ENCODE data around the gene TMEM95. TPM values are rescaled to one million over a fixed set of nuclear protein-coding genes. Genes with fewer than 3 reads are reported as not detected.
A peak's percentile ranks its signal among the peaks of the same experiment; 100 is the strongest.
"Not testable (repeated sequence)": the region's sequence is repeated elsewhere in the genome, so short reads cannot be mapped to it uniquely, and the experiment has no call there.

The TMEM95 gene
- polyA plus RNA-seq, 1 donor from 2014 or later: not detected

GRCh38 chr17:7330638-7331015 lies 24.3 kb upstream of the TMEM95 start:
- Histone ChIP-seq H2AFZ (ENCODE audit: low read depth, low read length) (peak overlapping the region; percentile 61), H3K79me2 (replicated peaks; ENCODE audit: insufficient read depth, low read length) (peaks cover 9% of the 10 kb centered on the region), H3K4me3 (ENCODE audit: low read length) (peak overlapping the region; percentile 92), H3K27me3 (ENCODE audit: insufficient read depth, low read depth, low read length) (no peaks in the 10 kb centered on the region), H3K36me3 (ENCODE audit: insufficient read depth, low read length) (no peaks in the 10 kb centered on the region), H3K9me2 (ENCODE audit: insufficient read depth, low read length) (no peaks in the 10 kb centered on the region), H4K20me1 (ENCODE audit: insufficient read depth) (no peaks in the 10 kb centered on the region), H3K4me2 (ENCODE audit: low read length) (no peak overlapping the region), H3K27ac (ENCODE audit: low read length) (peak overlapping the region; percentile 93), H3K9ac (ENCODE audit: low read length) (peak overlapping the region; percentile 81), H3F3A (ENCODE audit: insufficient read depth, low read length, poor library complexity, severe bottlenecking) (no peaks in the 10 kb centered on the region), H3K9me3 (ENCODE audit: low read length) (no peaks in the 10 kb centered on the region)
- TF ChIP-seq EP300 (conservative IDR thresholded peaks at IDR 0.05; ENCODE audit: poor library complexity, severe bottlenecking) (no peak), REST (IDR thresholded peaks at IDR 0.05; ENCODE audit: borderline replicate concordance) (no peak), CTCF (IDR thresholded peaks at IDR 0.05; ENCODE audit: poor library complexity, severe bottlenecking) (no peak), POLR2AphosphoS5 (IDR thresholded peaks at IDR 0.05) (no peak), MXI1 (conservative IDR thresholded peaks at IDR 0.05; ENCODE audit: poor library complexity, severe bottlenecking) (no peak), RAD21 (conservative IDR thresholded peaks at IDR 0.05) (no peak), TAF1 (IDR thresholded peaks at IDR 0.05; ENCODE audit: low read depth) (no peak), EZH2 (IDR thresholded peaks at IDR 0.05; ENCODE audit: borderline replicate concordance, insufficient read depth, low read length, poor library complexity, severe bottlenecking) (no peak), SMC3 (conservative IDR thresholded peaks at IDR 0.05; ENCODE audit: poor library complexity) (no peak)

- Histone ChIP-seq H3K27ac (ENCODE audit: low read length) (no peak overlapping the region), H3K79me2 (replicated peaks; ENCODE audit: insufficient read depth, low read length) (peaks cover 9% of the 10 kb centered on the region), H3K4me3 (ENCODE audit: low read length) (no peak overlapping the region), H3K9ac (ENCODE audit: low read length) (no peak overlapping the region), H3K9me3 (ENCODE audit: low read length) (no peaks in the 10 kb centered on the region), H3F3A (ENCODE audit: insufficient read depth, low read length, poor library complexity, severe bottlenecking) (no peaks in the 10 kb centered on the region), H3K36me3 (ENCODE audit: insufficient read depth, low read length) (no peaks in the 10 kb centered on the region), H3K27me3 (ENCODE audit: insufficient read depth, low read depth, low read length) (no peaks in the 10 kb centered on the region), H2AFZ (ENCODE audit: low read depth, low read length) (no peak overlapping the region), H3K4me2 (ENCODE audit: low read length) (no peak overlapping the region), H3K9me2 (ENCODE audit: insufficient read depth, low read length) (no peaks in the 10 kb centered on the region), H4K20me1 (ENCODE audit: insufficient read depth) (no peaks in the 10 kb centered on the region)
- TF ChIP-seq REST (IDR thresholded peaks at IDR 0.05; ENCODE audit: borderline replicate concordance) (no peak), CTCF (IDR thresholded peaks at IDR 0.05; ENCODE audit: poor library complexity, severe bottlenecking) (no peak), SMC3 (conservative IDR thresholded peaks at IDR 0.05; ENCODE audit: poor library complexity) (no peak), POLR2AphosphoS5 (IDR thresholded peaks at IDR 0.05) (no peak), EZH2 (IDR thresholded peaks at IDR 0.05; ENCODE audit: borderline replicate concordance, insufficient read depth, low read length, poor library complexity, severe bottlenecking) (no peak), TAF1 (IDR thresholded peaks at IDR 0.05; ENCODE audit: low read depth) (no peak), MXI1 (conservative IDR thresholded peaks at IDR 0.05; ENCODE audit: poor library complexity, severe bottlenecking) (no peak), EP300 (conservative IDR thresholded peaks at IDR 0.05; ENCODE audit: poor library complexity, severe bottlenecking) (no peak), RAD21 (conservative IDR thresholded peaks at IDR 0.05) (no peak)
Observed at GRCh38 chr17:7332111-7332510, 22.8 kb upstream of the TMEM95 start.

GRCh38 chr17:7332600-7333069 lies 22.3 kb upstream of the TMEM95 start:
- H4K20me1 ChIP-seq (ENCODE audit: insufficient read depth); H3K27ac ChIP-seq (ENCODE audit: low read length); H3K9me2 ChIP-seq (ENCODE audit: insufficient read depth, low read length); H3K4me2 ChIP-seq (ENCODE audit: low read length); H3K9me3 ChIP-seq (ENCODE audit: low read length); H3K36me3 ChIP-seq (ENCODE audit: insufficient read depth, low read length); H3K9ac ChIP-seq (ENCODE audit: low read length); H2AFZ ChIP-seq (ENCODE audit: low read depth, low read length); H3F3A ChIP-seq (ENCODE audit: insufficient read depth, low read length, poor library complexity, severe bottlenecking); H3K27me3 ChIP-seq (ENCODE audit: insufficient read depth, low read depth, low read length); H3K4me3 ChIP-seq (ENCODE audit: low read length); H3K79me2 ChIP-seq (replicated peaks; ENCODE audit: insufficient read depth, low read length): not testable (repeated sequence)

Data from neural cell (in vitro differentiated cells).